ENCODE data around the gene WDFY2. TPM values are rescaled to one million over a fixed set of nuclear protein-coding genes. Genes with fewer than 3 reads are reported as not detected.

WDFY2 gene
- polyA plus RNA-seq, 3 donors = 6.5 to 40.1 (median 9.1) TPM

DNA sequence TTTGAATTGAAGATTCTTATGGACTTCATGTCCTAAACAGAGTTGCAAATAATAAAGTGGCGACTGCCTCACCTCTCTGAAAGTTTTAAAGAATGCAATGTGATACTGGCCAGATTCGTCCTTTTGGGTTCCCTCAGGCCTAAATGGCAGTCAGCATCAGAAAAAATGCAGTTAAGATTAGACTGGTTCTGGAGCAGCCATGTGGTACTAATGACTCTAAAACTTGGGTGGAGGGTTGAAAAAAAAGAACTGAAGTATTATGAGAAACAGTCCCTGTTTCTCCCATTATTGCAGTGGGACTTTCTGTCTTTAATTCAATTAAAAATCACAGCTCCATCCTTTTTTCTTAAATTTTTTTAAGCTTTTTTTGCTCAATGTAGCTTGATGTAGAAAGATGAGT, 37.3 kb downstream of the WDFY2 start:
- Histone ChIP-seq H3K9ac (ENCODE audit: insufficient read depth, low read length, poor library complexity, severe bottlenecking) (no peak overlapping the region), H3K79me2 (ENCODE audit: insufficient read depth, low read length) (peaks cover 100% of the 10 kb centered on the region), H3K27me3 (ENCODE audit: control insufficient read depth in 2 of 2, insufficient read depth in 2 of 2, low read length in 2 of 2) (no peaks in the 10 kb centered on the region), H4K20me1 (ENCODE audit: insufficient read depth, low read length) (peaks cover 100% of the 10 kb centered on the region), H3K27ac (ENCODE audit: low read depth in 1 of 2, low read length in 2 of 2) (peak overlapping the region in 1 of 2 donors; percentile 14), H3K4me1 (ENCODE audit: control insufficient read depth in 1 of 2, insufficient read depth in 2 of 2, low read length in 2 of 2) (peaks cover 18 to 20% of the 10 kb centered on the region in 2 donors), H3K36me3 (replicated peaks in 1 of 2; ENCODE audit: control insufficient read depth in 1 of 2, insufficient read depth in 2 of 2, low read length in 2 of 2) (no peaks in the 10 kb centered on the region), H3K9me3 (replicated peaks in 1 of 2; ENCODE audit: control insufficient read depth in 1 of 2, insufficient read depth in 1 of 2, low read length in 2 of 2) (no peaks in the 10 kb centered on the region), H2AFZ (ENCODE audit: insufficient read depth, low read depth, low read length, poor library complexity, severe bottlenecking) (no peak overlapping the region), H3K4me3 (replicated peaks in 1 of 3; ENCODE audit: low read depth in 2 of 3, low read length in 3 of 3) (no peak overlapping the region), H3K4me2 (replicated peaks; ENCODE audit: extremely low read depth, low read length, poor library complexity, severe bottlenecking) (no peak overlapping the region)
- H3K27ac Mint-ChIP-seq = peak overlapping the region in 3 of 7 donors; percentile 28 to 58 (median 37)
- no peaks in the 10 kb centered on the region for H3K27me3 Mint-ChIP-seq (ENCODE audit: low read depth in 3 of 3)
- 94% methylated on average over 2 of the region's 2 CpGs for WGBS (ENCODE audit: insufficient coverage)
- DNase-seq = no peak
- intact Hi-C loops (cut with micrococcal nuclease) = no loop called here
- H3K9me3 Mint-ChIP-seq = peaks cover 0 to 1% (median 0%) of the 10 kb centered on the region in 7 donors
- TF ChIP-seq, protein P1, sequence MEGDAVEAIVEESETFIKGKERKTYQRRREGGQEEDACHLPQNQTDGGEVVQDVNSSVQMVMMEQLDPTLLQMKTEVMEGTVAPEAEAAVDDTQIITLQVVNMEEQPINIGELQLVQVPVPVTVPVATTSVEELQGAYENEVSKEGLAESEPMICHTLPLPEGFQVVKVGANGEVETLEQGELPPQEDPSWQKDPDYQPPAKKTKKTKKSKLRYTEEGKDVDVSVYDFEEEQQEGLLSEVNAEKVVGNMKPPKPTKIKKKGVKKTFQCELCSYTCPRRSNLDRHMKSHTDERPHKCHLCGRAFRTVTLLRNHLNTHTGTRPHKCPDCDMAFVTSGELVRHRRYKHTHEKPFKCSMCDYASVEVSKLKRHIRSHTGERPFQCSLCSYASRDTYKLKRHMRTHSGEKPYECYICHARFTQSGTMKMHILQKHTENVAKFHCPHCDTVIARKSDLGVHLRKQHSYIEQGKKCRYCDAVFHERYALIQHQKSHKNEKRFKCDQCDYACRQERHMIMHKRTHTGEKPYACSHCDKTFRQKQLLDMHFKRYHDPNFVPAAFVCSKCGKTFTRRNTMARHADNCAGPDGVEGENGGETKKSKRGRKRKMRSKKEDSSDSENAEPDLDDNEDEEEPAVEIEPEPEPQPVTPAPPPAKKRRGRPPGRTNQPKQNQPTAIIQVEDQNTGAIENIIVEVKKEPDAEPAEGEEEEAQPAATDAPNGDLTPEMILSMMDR (IDR thresholded peaks at IDR 0.05) = no peak
- H3K36me3 Mint-ChIP-seq = peaks cover 7 to 27% of the 10 kb centered on the region in 2 donors
- H3K4me1 Mint-ChIP-seq = peaks cover 56% of the 10 kb centered on the region
- no peak overlapping the region for H3K4me3 Mint-ChIP-seq

DNA sequence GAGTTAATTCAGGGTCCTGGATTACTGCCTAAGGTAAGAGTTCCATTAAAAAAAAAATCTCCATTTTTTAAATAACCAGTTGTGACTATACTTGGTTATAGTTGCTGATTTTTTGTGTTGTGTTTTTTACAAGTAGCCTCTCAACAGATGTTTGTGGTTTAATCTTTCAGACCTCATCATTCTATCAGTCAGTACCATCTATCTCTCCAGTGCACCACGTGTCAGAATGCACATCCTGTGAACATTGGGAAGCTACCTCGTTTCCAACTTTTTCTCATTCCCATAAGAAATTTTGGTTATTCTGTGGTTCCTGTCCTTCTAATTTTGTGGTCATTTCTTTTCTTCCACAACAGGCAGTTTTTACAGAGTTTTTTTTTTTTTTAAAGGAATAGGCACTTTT, 39.2 kb downstream of the WDFY2 start:
- Mint-ChIP-seq H3K9me3 (no peaks in the 10 kb centered on the region), H3K27me3 (ENCODE audit: low read depth in 3 of 3) (no peaks in the 10 kb centered on the region), H3K36me3 (peaks cover 4 to 21% of the 10 kb centered on the region in 2 donors), H3K4me1 (peaks cover 53% of the 10 kb centered on the region), H3K27ac (peak overlapping the region in 2 of 7 donors; percentile 3 to 10), H3K4me3 (no peak overlapping the region)
- H3K4me3 ChIP-seq (replicated peaks in 1 of 3; ENCODE audit: low read depth in 2 of 3, low read length in 3 of 3) = no peak overlapping the region
- H3K27me3 ChIP-seq (ENCODE audit: control insufficient read depth in 2 of 2, insufficient read depth in 2 of 2, low read length in 2 of 2) = no peaks in the 10 kb centered on the region
- no peak for DNase-seq
- H3K4me2 ChIP-seq (replicated peaks; ENCODE audit: extremely low read depth, low read length, poor library complexity, severe bottlenecking) = no peak overlapping the region
- TF ChIP-seq, protein P1 (IDR thresholded peaks at IDR 0.05) = no peak
- H3K27ac ChIP-seq (ENCODE audit: low read depth in 1 of 2, low read length in 2 of 2) = no peak overlapping the region
- intact Hi-C loops (cut with micrococcal nuclease) = no loop called here
- H2AFZ ChIP-seq (ENCODE audit: insufficient read depth, low read depth, low read length, poor library complexity, severe bottlenecking) = no peak overlapping the region
- no peak overlapping the region for H3K9ac ChIP-seq (ENCODE audit: insufficient read depth, low read length, poor library complexity, severe bottlenecking)
- H3K36me3 ChIP-seq (replicated peaks in 1 of 2; ENCODE audit: control insufficient read depth in 1 of 2, insufficient read depth in 2 of 2, low read length in 2 of 2) = no peaks in the 10 kb centered on the region
- H3K9me3 ChIP-seq (replicated peaks in 1 of 2; ENCODE audit: control insufficient read depth in 1 of 2, insufficient read depth in 1 of 2, low read length in 2 of 2) = no peaks in the 10 kb centered on the region
- H4K20me1 ChIP-seq (ENCODE audit: insufficient read depth, low read length) = peaks cover 100% of the 10 kb centered on the region
- peaks cover 100% of the 10 kb centered on the region for H3K79me2 ChIP-seq (ENCODE audit: insufficient read depth, low read length)
- H3K4me1 ChIP-seq (ENCODE audit: control insufficient read depth in 1 of 2, insufficient read depth in 2 of 2, low read length in 2 of 2) = peaks cover 20 to 21% of the 10 kb centered on the region in 2 donors
- no CpG with 5 or more reads among the region's 2 CpGs for WGBS (ENCODE audit: insufficient coverage)
